Cerebellar nuclear complex (tissue), 1 donor: ENCODE measurements around the gene NOVA1.
"Not testable (repeated sequence)": the region's sequence is repeated elsewhere in the genome, so short reads cannot be mapped to it uniquely, and the experiment has no call there.

Experiments
- DNase-seq, 2 experiments: peaks; one replicate each; lab custom pipeline; 2025; lab: John Stamatoyannopoulos, UW

Gene NOVA1, protein sequence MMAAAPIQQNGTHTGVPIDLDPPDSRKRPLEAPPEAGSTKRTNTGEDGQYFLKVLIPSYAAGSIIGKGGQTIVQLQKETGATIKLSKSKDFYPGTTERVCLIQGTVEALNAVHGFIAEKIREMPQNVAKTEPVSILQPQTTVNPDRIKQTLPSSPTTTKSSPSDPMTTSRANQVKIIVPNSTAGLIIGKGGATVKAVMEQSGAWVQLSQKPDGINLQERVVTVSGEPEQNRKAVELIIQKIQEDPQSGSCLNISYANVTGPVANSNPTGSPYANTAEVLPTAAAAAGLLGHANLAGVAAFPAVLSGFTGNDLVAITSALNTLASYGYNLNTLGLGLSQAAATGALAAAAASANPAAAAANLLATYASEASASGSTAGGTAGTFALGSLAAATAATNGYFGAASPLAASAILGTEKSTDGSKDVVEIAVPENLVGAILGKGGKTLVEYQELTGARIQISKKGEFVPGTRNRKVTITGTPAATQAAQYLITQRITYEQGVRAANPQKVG

DNA sequence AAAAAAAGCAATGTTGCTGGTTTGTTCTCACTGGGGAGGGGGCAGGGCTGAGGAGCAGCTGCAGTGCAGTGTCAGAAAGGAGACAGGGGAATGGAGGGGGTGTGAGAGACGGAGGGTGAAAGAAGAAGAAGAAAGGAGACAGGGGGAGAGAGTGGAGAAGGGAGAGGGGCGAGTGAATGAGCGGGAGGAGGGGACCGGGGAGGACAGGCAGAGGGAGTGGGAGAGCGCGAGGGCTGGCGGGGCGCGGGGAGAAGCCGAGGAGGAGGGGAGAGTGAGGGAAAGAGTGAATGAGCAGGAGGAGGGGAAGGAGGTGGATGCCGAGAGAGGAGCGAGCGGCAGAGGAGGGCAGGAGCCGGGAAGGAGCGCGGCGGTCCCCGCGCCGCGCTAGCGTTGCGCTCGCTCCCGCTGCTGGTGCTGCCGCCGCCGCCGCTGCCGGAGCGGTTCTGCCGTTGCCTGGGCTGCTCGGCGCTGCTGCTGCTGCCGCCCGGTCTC lies at the start of gene NOVA1:
Gene NOVA1 (minus strand): TSS at position 445 of the 492 bp plus-strand sequence. CDS start 597 bp downstream, outside the sequence.
- no peak for DNase-seq

DNA sequence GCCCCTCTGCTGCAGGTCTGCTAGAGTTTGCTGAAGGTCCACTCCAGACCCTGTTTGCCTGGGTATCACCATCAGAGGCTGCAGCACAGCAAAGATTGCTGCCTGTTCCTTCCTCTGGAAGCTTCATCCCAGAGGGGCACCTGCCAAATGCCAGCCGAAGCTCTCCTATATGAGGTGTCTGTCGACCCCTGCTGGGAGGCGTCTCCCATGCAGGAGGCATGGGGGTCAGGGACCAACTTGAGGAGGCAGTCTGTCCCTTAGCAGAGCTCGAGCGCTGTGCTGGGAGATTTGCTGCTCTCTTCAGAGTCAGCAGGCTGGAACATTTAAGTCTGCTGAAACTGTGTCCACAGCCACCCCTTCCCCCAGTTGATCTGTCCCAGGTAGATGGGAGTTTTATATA lies 47.2 kb upstream of the NOVA1 start:
- not testable (repeated sequence) for DNase-seq

DNA sequence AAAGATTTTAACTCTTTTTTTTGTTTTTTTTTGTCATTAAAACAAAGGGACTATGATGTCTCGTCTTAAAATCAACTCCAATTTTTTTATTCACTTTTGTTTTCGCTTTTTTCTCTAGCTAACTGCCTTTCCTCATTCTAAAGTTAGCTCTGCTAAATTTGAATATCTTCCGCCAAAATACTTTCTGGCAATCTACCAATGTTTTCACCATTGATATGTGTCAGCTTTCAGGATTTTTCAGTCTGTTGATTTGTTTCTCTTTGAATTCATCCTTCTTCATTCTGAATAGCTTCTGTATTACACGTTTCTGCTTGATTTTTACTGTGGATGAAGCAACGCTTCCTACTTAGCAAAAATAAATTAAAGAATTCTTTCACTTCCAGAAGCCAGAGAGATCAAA lies 38.7 kb upstream of the NOVA1 start:
- DNase-seq, result no peak

DNA sequence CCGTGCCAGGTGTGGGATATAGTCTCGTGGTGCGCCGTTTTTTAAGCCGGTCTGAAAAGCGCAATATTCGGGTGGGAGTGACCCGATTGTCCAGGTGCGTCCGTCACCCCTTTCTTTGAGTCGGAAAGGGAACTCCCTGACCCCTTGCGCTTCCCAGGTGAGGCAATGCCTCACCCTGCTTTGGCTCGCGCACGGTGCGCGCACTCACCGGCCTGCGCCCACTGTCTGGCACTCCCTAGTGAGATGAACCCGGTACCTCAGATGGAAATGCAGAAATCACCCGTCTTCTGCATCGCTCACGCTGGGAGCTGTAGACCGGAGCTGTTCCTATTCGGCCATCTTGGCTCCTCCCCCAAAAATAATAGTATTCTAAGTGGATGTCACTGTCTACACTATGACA lies 37.1 kb upstream of the NOVA1 start:
- DNase-seq, result not testable (repeated sequence)

DNA sequence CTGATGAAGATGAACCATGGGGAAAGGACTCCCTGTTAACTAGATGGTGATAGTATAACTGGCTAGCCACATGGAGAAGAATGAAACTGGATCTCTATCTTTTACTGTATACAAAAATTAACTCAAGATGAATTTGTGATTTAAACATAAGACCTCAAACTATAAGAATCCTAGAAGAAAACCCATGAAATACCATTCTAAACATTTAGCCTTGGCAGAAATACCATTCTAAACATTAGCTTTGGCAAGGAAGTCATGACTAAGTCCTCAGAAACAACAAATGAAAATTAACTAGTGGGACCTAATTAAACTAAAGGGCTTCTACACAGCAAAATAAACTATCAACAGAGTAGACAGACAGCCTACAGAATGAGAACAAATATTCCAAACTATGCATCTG lies 28.4 kb upstream of the NOVA1 start:
- no peak for DNase-seq

DNA sequence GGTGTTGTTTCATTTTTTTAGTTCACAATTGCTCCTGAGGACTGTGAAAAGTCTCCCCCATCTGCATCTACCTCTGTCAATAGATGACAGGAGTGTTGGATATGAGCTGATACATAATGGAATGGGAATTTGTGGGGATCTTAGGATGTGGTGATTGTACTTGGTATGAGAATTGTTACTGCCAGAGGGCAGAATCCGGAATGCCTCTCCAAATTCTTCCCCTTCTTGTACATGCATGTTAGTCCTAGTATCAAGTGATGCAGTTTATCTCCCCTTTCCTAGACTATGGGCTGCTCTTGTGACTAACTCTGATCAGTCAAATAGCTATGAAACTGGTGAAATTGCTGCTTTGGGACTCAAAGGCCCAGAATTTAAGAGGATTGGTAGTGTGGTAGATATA lies 24.8 kb upstream of the NOVA1 start:
- DNase-seq, result no peak

DNA sequence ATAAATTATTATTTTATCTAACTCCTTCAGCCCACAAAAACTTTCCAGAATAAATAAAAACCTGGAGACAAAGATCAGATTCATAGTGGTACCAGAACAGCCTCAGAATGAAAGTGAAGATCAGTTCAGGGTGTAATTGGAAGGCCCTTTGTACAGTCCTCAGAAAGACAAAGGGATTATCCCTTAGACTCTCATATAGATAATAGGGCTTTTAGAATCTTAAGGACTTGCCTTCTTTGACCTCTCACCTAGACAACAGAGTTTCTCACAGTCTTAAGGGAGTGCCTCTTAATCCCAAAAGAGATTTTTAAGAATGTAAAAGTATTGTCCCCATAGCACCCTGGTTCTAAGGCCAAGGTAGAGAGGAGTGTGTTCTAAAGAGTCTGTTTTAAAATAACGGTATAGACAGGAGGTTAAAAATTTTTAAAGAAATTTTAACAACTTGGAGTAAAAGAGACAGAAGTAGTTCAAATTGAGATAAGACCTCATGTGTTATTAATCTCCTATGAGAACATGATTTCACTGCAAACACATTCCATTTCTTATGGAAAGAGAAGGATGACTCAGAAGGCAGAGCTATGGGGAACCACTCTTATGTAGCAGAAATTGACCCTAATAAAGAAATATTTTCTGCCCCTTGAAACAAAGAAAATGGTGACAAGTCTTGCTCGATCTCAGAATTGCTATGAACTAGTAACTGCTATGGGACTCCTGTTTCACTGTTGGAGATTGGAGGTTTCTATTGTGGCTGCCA lies 24.2 kb upstream of the NOVA1 start:
- no peak for DNase-seq

DNA sequence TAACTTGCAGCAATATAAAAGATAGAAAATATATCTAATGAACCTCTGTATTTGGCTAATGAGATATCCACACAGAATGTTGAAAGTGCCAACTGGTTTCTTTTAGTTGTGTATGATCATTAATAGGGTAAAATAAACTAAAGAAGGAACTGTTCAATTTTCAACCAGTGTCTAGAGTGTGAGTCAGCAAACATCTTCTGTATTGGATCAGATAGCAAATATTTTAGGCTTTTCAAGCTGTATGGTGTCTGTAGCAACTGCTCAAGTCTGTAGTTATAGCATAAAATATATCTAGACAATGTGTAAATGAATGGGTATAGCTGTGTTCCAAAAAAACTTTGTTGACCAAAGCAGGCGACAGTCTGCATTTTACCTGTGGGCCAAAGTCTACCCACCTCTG lies 23.5 kb upstream of the NOVA1 start:
- no peak for DNase-seq

DNA sequence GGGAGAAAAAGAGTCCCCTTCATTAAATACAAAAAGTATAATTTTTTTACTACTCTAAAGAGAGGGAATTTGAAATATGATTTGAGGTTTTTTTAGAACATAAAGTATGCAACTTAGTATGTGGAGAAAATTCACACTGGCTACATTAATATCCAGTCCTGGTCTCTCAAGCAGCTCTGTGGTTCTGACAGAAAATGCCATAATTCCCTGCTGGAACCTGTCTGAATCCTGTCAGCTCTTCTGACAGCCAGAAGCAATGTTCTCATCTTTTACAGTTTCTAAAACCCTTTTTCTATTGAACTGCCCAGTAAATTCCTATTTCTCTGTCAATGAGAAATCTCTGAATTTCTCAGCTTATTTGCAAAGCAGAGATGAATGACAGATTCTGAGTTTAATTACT lies 13.4 kb upstream of the NOVA1 start:
- no peak for DNase-seq

DNA sequence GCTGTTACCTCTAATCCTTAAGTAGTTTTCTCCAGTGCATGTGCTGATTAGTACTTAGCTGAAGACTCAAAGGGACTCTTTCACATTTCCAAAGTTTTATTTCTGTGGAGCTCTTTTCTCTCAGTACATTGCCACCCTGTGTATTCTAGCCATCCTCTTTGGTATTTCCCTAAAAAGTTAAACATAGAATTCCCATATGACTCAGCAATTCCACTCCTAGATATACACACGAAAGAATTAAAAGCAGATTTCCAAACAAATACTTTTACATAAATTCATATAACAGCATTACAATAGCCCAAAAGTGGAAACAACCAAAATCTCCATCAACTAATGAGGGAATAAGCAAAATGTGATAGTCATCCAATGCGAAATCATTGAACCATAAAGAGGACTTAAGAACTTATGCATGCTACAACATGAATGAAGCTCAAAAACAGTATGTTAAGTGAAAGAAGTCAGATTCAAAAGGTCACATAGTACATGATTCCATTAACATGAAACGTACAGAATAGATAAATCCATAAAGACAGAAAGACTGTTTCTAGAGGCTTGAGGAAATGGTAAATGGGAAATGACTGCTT lies 9.0 kb upstream of the NOVA1 start:
- DNase-seq, result no peak

DNA sequence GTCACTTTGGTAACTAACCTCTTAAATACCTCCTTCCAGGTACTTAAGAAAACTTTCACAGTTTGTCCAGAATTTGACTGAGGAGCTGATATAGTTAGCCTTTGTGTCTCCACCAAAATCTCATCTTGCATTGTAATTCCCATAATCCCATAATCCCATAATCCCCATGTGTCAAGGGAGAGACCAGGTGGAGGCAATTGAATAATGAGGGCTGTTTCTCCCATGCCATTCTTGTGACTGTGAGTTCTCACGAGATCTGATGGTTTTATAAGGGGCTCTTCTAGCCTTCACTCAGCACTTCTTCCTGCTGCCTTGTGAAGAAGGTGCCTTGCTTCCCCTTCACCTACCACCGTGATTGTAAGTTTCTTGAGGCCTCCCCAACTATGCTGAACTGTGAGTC lies 7.8 kb upstream of the NOVA1 start:
- DNase-seq, result no peak

DNA sequence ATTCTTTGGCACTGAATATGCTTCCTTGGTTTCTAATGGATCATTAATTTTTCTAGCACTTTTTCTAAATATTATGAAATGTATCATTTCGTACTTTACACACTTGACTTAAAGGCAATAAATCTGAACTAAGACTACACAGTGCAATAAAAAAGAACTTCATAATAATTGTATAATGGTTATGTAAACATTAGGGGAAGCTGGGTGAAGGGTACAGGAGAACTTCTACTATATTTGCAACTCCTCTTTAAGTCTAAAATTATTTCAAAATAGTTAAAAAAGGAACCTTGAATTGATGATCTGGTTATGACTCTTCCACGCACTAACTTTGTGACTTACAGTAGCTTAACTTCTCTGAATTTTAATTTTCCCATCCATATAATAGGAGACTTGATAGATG lies 5.1 kb upstream of the NOVA1 start:
- no peak for DNase-seq

DNA sequence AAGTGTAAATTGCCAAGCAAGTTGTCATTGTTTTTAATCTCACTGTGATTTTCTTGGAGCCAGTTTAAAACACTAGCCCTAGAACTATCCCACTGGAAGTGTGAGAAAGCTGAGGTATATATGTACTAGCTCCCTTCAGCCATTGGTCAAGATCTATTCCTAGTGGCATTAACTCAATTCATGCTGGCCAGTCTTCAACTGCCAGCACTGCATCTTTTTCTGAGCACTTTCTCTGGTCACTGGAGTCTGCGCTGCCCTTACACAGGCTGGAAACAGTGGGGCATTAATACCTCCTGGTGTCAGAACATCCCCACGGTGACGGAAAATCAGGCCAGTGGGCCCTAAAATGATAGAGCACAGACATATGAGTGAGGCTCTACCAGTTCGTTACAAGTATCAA lies 4.0 kb upstream of the NOVA1 start:
- DNase-seq, result no peak

DNA sequence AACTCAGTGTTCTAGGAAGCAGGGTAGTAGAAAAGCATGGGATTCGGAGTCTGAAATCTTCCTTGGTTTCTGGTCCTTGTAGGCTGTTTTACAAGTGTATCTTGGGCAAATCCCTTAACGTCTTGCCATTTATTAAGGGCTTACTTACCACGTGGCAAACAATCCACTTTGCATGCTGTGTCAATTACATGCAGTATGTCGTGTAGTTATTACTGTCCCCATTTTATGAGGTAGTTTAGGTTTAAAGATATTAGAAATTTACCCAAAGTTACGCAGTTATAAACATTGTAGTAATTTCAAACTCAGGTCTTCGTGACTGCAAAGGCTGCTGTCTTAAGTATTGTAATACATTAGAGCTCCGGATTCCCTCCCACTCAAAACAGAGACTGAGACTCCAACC lies 1.5 kb upstream of the NOVA1 start:
- no peak for DNase-seq

DNA sequence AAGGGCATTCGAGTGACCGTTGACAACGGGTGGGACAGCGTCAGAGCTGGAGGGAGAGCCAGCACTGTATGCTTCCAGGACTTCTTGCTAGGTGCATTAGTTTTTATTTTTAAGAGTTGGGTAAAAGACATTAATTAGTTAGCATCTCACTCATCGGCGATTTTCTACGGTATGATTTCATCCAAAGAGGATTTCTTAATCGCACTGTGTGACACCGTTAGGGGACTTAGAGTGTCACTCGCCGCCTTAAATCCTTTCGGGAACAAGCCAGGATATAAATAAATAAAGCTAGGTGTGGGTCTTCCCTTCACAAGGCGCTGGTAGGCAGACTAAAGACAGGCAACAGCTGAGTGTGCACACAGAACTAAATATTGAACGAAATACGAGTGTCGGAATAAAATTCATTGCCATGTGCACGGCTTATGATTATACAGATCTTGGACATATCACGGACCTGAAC lies 869 bp upstream of the NOVA1 start:
- no peak for DNase-seq

DNA sequence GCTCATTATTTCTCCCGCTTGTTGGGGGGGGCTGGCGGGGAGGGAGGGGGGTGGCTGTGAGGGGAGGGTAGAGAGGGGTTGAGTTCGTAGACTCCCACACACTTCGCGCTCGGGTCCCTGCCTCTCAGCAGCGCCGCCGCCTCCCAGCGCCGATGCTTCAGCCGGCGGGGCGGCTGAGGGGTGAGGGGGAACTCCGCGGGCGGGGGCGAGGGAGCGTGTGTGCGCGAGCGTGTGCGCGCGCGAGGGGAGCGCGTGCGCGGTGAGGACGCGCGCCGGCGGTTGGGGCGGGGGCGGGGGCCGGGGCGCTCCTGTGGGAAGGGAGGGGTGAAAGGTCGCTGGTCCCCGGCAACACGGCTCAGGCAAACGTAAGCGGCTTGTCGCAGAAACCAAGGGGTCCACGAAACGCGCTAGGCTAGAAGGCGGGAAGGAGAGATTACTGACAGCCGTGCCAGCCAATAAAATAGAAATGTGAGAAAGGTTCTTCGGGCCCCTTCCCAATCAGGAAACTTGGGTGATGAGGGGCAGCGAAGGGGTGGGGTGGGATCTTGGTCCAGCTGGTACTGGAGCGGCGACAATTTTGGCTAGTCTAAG lies 343 bp upstream of the NOVA1 start:
- DNase-seq, result peak; percentile 73 to 98

DNA sequence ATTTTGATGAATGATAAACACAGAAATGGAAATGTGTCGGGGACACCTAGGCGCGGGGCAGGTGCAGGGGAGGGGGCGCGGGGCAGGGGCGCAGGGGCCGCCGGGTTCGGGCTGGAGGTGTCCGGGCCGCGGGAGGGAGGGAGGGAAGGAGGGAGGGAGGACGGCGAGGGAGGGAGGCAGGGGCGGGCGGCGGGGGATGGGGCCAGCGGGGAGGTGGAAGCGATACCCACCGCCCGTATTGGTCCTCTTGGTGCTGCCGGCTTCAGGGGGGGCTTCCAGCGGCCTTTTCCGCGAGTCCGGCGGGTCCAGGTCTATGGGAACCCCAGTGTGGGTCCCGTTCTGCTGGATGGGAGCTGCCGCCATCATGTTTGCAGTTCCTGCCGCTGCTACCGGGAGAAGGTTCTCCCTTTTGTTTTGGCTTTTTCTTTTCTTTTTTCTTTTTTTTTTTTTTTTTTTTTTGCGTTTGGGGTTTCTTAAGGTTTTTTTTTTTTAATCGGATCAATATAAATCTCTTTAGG lies 703 bp downstream of the NOVA1 start:
- no peak for DNase-seq

DNA sequence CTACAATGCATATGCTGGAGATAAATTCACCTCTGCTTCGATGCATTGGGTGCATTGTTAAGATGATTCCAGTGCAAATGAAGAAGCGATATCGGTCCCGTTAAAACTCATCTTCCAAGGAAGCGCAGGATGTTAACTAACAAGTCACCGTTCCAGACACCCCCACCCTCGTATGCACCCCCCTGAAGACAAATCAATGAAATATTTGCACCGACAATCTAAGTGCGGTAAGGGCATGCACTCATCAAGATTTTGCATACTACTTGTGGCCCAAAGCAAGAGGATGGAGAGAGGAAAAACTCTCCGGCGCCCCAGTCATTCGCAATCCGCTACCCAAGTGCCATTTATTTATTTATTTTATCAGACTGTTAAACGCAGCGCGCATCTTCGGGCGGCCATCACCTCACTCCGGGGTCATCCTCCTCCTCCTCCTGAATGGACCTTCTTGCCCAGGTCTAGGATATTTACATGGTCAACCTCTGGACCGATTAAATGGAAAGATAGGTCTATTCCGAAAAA lies 1.2 kb downstream of the NOVA1 start:
- DNase-seq, result peak in 1 of 2 experiments; percentile 25

DNA sequence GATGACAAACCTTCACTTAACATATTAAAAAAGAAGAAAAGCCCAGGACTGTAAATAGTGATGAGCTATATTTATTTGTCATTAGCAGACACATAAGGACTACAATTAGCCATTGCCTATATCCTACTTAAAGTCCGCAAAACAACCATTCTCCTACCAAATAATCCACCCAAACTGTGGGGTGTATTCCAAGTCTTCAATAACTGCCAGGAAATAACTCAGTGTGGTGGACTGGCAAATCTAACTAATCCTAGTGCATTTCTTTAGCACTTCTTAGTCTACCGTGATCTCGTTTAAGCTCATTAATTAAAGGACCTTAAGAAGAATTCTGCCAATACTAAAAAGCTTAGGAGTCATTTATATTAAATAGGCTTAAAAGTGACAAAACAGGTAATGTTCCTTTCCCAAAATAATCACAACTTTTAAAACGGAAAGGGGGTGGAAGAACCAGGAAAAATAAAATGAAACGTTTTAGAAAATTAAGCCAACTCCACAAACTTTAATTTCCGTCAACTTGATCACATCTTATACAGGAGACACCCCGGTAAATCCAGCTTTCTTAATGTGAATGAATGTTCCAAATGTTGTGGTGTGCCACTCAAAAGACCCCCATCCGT lies 1.8 kb downstream of the NOVA1 start:
- DNase-seq, result peak in 1 of 2 experiments; percentile 15

DNA sequence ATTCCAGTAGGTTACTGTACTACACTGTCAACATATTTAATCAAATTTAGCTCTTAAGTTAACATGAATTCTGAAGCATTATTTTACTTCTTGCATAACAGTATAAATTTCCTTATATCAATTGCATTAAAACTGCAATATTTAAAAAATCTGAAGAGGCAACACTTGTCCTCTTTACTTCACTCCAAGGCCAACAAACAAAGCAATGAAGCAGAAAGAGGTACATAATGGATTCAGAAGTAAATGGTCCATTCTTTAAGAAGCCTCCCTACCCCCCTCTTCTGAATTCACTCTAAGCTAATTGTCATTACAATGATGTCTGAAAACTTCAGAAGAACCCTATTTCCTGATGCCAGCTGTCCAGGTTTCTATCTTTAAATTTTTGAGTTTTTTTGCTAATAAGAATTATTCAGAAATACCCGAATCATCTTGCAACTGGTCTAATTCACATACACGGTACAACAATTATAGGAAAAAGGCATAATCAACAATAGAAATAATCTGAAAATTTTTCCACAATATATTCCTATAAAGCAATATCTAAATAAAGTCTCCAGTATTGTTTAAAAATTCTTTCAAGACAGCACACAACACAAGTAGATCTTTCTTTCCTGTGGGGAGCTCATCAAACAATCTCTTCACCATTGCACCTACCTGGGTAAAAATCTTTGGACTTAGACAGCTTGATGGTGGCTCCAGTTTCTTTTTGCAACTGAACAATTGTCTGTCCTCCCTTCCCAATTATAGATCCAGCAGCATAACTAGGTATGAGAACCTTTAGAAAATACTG lies 2.9 kb downstream of the NOVA1 start:
- DNase-seq, result peak in 1 of 2 experiments; percentile 20
